Keratinocyte (primary cell): ENCODE data around the gene SRD5A1.

Source experiments
- CTCF ChIP-seq, 3 experiments: IDR thresholded peaks in 1 of 3; conservative IDR thresholded peaks in 1 of 3; optimal IDR thresholded peaks in 1 of 3; 2 replicates in 2 of 3; 3 replicates in 1 of 3; pipeline versions ENCODE3 to v1.5.1; 2011; ENCODE audit warnings: low read length in 3 of 3, mild to moderate bottlenecking in 3 of 3, moderate library complexity in 2 of 3, control low read depth in 1 of 3, inconsistent platforms in 1 of 3; ENCODE audit not compliant: insufficient read depth in 2 of 3; ENCODE audit errors: extremely low read depth in 1 of 3
- EZH2 ChIP-seq: IDR thresholded peaks from one replicate; pipeline ENCODE4 v1.6.1; 2012; ENCODE audit warnings: inconsistent platforms, mild to moderate bottlenecking, low read length, moderate library complexity

GRCh38 chr5:6604341-6604740 lies 28.9 kb upstream of the SRD5A1 start:
- no peak for TF ChIP-seq EZH2
- TF ChIP-seq CTCF (optimal IDR thresholded peaks at IDR 0.05 in 1 of 3, IDR thresholded peaks at IDR 0.05 in 1 of 3, conservative IDR thresholded peaks at IDR 0.05 in 1 of 3; ENCODE audit: extremely low read depth in 1 of 3, insufficient read depth in 2 of 3, low read length in 3 of 3) = no peak
